BE2C (cell line): ENCODE data around the gene BIRC6.

Experiments
- DNase-seq: peaks from one replicate; pipeline ENCODE4 v3.0.0-alpha.2; 2020
- H3K27me3 ChIP-seq: fragments of 250-450 bp; sonication (Bioruptor Pico); 2 replicates; pipeline ENCODE4 v1.5.1; 2020; ENCODE audit warnings: mild to moderate bottlenecking
- H3K36me3 ChIP-seq: fragments of 250-450 bp; sonication (Bioruptor Pico); 2 replicates; pipeline ENCODE4 v1.5.1; 2020; ENCODE audit warnings: mild to moderate bottlenecking
- H3K4me1 ChIP-seq: fragments of 250-450 bp; sonication (Bioruptor Pico); 2 replicates; pipeline ENCODE4 v1.5.1; 2020
- H3K4me3 ChIP-seq: 2 replicates; pipeline ENCODE4 v1.5.1; 2011; ENCODE audit warnings: low read depth, low read length
- H3K9me3 ChIP-seq: fragments of 250-450 bp; sonication (Bioruptor Pico); 2 replicates; pipeline ENCODE4 v1.5.1; 2020
- TF ChIP-seq, protein P1 (sequence below): IDR thresholded peaks from 2 replicates; pipeline ENCODE4 v1.5.1; 2012; ENCODE audit warnings: mild to moderate bottlenecking, low read depth, low read length

Gene BIRC6

DNA sequence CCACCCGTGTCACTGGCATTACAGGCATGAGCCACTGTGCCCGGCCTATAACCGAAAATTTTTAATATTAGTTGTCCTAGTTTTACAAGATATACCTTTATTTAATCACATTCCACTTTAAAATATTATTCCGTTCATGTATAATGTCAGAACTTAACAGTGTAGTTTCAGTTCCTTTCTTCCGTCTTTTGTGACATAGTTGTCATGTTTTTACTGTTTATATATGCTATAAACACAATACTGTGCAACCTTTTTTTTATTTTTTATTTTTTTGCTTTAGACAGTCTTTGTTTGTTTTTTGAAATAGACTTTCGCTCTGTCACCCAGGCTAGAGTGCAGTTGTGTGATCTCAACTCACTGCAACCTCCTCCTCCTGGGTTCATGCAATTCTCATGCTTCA is 141.5 kb downstream of the BIRC6 start:
- no peak overlapping the region for H3K4me3 ChIP-seq
- H3K36me3 ChIP-seq = peaks cover 38% of the 10 kb centered on the region
- no peak for DNase-seq
- TF ChIP-seq, protein P1, sequence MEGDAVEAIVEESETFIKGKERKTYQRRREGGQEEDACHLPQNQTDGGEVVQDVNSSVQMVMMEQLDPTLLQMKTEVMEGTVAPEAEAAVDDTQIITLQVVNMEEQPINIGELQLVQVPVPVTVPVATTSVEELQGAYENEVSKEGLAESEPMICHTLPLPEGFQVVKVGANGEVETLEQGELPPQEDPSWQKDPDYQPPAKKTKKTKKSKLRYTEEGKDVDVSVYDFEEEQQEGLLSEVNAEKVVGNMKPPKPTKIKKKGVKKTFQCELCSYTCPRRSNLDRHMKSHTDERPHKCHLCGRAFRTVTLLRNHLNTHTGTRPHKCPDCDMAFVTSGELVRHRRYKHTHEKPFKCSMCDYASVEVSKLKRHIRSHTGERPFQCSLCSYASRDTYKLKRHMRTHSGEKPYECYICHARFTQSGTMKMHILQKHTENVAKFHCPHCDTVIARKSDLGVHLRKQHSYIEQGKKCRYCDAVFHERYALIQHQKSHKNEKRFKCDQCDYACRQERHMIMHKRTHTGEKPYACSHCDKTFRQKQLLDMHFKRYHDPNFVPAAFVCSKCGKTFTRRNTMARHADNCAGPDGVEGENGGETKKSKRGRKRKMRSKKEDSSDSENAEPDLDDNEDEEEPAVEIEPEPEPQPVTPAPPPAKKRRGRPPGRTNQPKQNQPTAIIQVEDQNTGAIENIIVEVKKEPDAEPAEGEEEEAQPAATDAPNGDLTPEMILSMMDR = no peak
- no peaks in the 10 kb centered on the region for H3K9me3 ChIP-seq
- H3K27me3 ChIP-seq = no peaks in the 10 kb centered on the region
- H3K4me1 ChIP-seq = no peaks in the 10 kb centered on the region

DNA sequence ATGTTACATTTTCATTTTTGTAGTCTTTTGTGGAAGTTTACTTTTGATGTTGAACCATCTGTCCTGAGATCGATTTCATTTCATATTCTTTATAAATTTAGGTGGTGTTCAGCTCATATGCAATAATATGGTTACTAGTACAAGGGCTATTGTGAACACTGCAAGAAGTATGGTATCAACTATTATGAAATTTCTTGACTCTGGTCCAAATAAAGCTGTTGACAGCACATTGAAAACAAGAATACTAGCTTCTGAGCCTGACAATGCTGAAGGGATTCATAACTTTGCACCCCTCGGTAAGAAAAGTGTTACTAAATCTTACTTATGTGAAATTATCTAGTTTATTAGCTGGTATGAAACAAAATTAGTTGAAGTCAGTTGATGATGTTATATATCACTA is 146.1 kb downstream of the BIRC6 start:
- no peak for DNase-seq
- no peak overlapping the region for H3K4me3 ChIP-seq
- no peaks in the 10 kb centered on the region for H3K4me1 ChIP-seq
- H3K27me3 ChIP-seq = no peaks in the 10 kb centered on the region
- no peaks in the 10 kb centered on the region for H3K9me3 ChIP-seq
- H3K36me3 ChIP-seq = peaks cover 60% of the 10 kb centered on the region
- TF ChIP-seq, protein P1 = no peak

DNA sequence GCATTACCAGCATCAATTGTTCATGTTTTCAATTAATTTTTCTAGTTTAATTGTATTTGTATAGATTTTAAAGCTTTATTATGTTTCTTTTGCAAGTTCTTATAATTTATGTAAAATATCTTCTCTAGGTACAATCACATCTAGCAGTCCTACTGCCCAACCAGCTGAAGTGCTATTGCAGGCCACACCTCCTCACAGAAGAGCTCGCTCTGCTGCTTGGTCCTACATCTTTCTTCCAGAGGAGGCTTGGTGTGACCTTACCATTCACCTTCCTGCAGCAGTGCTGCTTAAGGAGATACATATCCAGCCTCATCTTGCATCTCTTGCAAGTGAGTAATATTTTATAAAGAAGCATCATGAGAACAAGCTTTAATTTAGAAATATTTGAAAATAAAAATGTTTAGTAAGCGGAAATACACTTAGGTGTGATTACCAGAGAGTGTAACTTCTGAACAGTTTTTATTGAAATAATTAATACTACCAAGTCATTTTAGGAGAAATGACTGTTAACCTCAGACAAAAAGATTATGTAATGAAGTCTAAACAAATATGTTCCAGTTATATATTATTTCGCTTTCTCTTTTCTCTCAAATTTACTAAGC is 148.2 kb downstream of the BIRC6 start:
- Histone ChIP-seq H3K36me3 (peaks cover 70% of the 10 kb centered on the region), H3K9me3 (no peaks in the 10 kb centered on the region), H3K4me1 (no peaks in the 10 kb centered on the region), H3K4me3 (no peak overlapping the region), H3K27me3 (no peaks in the 10 kb centered on the region)
- TF ChIP-seq, protein P1 = no peak
- DNase-seq = no peak

DNA sequence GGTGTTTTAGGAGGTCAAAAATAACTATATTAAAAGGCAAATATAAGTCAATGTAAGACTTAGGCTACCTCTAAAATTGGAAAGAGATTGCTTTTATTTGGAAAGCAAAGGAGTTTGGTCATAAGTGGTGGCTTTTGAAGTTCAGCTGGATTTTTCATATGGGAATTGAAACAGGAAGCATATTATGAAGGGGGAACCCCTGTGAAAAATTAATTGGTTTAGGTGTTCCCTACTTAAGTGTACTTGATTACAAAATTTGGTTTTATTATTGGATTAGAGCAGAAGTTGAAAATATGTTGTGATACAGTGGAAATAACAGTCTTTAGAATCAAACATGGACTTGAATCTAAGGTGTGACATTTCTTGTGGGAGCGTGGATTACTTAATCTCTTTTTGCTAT is 149.6 kb downstream of the BIRC6 start:
- DNase-seq = no peak

DNA sequence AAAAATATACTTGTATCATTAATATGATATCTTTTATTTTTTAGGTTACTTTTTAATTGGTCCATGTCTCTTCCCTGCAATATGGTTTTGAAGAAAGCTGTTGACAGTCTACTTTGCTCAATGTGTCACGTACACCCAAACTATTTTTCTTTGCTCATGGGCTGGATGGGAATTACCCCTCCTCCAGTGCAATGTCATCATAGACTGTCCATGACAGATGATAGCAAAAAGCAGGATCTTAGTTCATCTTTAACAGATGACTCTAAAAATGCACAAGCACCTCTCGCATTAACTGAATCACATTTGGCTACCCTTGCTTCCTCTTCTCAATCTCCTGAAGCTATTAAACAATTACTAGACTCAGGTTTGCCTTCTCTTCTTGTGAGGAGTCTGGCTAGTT is 158.1 kb downstream of the BIRC6 start:
- H3K4me1 ChIP-seq = no peaks in the 10 kb centered on the region
- no peaks in the 10 kb centered on the region for H3K9me3 ChIP-seq
- peaks cover 63% of the 10 kb centered on the region for H3K36me3 ChIP-seq
- H3K27me3 ChIP-seq = no peaks in the 10 kb centered on the region
- no peak overlapping the region for H3K4me3 ChIP-seq
- no peak for DNase-seq
- TF ChIP-seq, protein P1 = no peak

More for the DNA sequence above, 149.6 kb downstream of the BIRC6 start:
- H3K9me3 ChIP-seq = no peaks in the 10 kb centered on the region
- no peak overlapping the region for H3K4me3 ChIP-seq
- no peaks in the 10 kb centered on the region for H3K27me3 ChIP-seq
- no peaks in the 10 kb centered on the region for H3K4me1 ChIP-seq
- TF ChIP-seq, protein P1 = no peak
- H3K36me3 ChIP-seq = peaks cover 73% of the 10 kb centered on the region

DNA sequence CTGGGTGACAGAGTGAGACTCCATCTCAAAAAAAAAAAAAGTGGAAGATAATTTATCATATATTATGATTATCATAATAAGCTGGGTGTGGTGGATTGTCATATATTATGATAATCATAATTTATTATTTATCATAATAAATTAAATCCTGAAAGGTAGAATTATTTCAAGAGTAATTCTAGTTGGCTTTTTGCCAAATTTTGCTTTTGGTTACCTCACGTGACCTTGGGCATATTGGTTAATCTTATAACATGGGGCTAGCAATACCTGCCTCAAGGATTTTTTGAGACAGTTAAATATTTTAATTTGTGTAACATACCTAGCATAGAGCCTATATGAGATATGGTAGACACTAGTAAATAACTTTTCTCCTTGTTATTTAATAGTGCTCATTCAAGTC is 159.7 kb downstream of the BIRC6 start:
- peaks cover 59% of the 10 kb centered on the region for H3K36me3 ChIP-seq
- no peak for DNase-seq
- no peaks in the 10 kb centered on the region for H3K4me1 ChIP-seq
- H3K4me3 ChIP-seq = no peak overlapping the region
- H3K27me3 ChIP-seq = no peaks in the 10 kb centered on the region
- no peaks in the 10 kb centered on the region for H3K9me3 ChIP-seq
- TF ChIP-seq, protein P1 = no peak
